Measurements from ENCODE around the gene GAL3ST2.
"Not testable (repeated sequence)": the region's sequence is repeated elsewhere in the genome, so short reads cannot be mapped to it uniquely, and the experiment has no call there.

The GAL3ST2 gene

GRCh38 chr2:241776336-241777169 is at the start of gene GAL3ST2:
TSS of gene GAL3ST2 (plus strand) at chr2:241776822. CDS start at chr2:241776956, 134 bp downstream.
- DNase-seq, result no peak

GRCh38 chr2:241728000-241728399 is 48.6 kb upstream of the GAL3ST2 start:
- no peak for DNase-seq

- no peak for DNase-seq
These were observed 48.0 kb upstream of the GAL3ST2 start for GRCh38 chr2:241728627-241729026.

GRCh38 chr2:241729868-241730267 is 46.8 kb upstream of the GAL3ST2 start:
- DNase-seq, result no peak

GRCh38 chr2:241730671-241731293 is 45.8 kb upstream of the GAL3ST2 start:
- no peak for DNase-seq

GRCh38 chr2:241732513-241733186 is 44.0 kb upstream of the GAL3ST2 start:
- peak; percentile 26 for DNase-seq

GRCh38 chr2:241733391-241734207 is 43.0 kb upstream of the GAL3ST2 start:
- DNase-seq, result no peak

- DNase-seq, result no peak
These were observed 42.5 kb upstream of the GAL3ST2 start for GRCh38 chr2:241734208-241734466.

GRCh38 chr2:241734467-241735208 is 42.0 kb upstream of the GAL3ST2 start, which contains the start of gene D2HGDH:
TSS of gene D2HGDH (plus strand) at chr2:241734630. CDS start at chr2:241735225, 595 bp downstream.
- DNase-seq, result peak; percentile 83

- DNase-seq, result no peak
These were observed 40.5 kb upstream of the GAL3ST2 start for GRCh38 chr2:241736111-241736510.

GRCh38 chr2:241738040-241738686 is 38.5 kb upstream of the GAL3ST2 start:
- DNase-seq, result no peak

GRCh38 chr2:241739177-241739576 is 37.4 kb upstream of the GAL3ST2 start:
- DNase-seq, result no peak

GRCh38 chr2:241739651-241740050 is 37.0 kb upstream of the GAL3ST2 start:
- DNase-seq, result peak; percentile 38

- no peak for DNase-seq
These were observed 35.6 kb upstream of the GAL3ST2 start for GRCh38 chr2:241741016-241741415.

- no peak for DNase-seq
These were observed 34.2 kb upstream of the GAL3ST2 start for GRCh38 chr2:241742320-241742939.

GRCh38 chr2:241743008-241743407 is 33.6 kb upstream of the GAL3ST2 start:
- not testable (repeated sequence) for DNase-seq

GRCh38 chr2:241743620-241744019 is 33.0 kb upstream of the GAL3ST2 start:
- DNase-seq, result no peak

GRCh38 chr2:241744028-241744754 is 32.4 kb upstream of the GAL3ST2 start:
- DNase-seq, result no peak

- no peak for DNase-seq
These were observed 31.3 kb upstream of the GAL3ST2 start for GRCh38 chr2:241745276-241745675.

GRCh38 chr2:241746084-241746483 is 30.5 kb upstream of the GAL3ST2 start:
- DNase-seq, result no peak
